H1 (cell line): Measurements from ENCODE around the gene AQP6. TPM values are rescaled to one million over a fixed set of nuclear protein-coding genes. Genes with fewer than 3 reads are reported as not detected.

Experiments used
- ATF2 ChIP-seq: IDR thresholded peaks from 2 replicates; pipeline ENCODE4 v1.6.1; 2012; ENCODE audit warnings: low read length, inconsistent platforms
- ATF3 ChIP-seq: IDR thresholded peaks from 2 replicates; pipeline ENCODE4 v1.6.1; 2011; ENCODE audit warnings: low read depth, mild to moderate bottlenecking, low read length; ENCODE audit not compliant: insufficient read depth
- SAP30 ChIP-seq: fragments of 300-600 bp; sonication (generic); IDR thresholded peaks from 2 replicates; pipeline ENCODE4 v1.7.1; 2012; ENCODE audit warnings: low read length, moderate library complexity, mild to moderate bottlenecking, inconsistent platforms; ENCODE audit not compliant: insufficient read depth, insufficient replicate concordance
- polyA plus RNA-seq, 7 experiments: library from polyadenylated mRNA; depleted of rRNA in 3 of 7; stranded (reverse) in 5 of 7; unstranded in 2 of 7; fragments of >200 nt in 5 of 7; fragments of 200-250 nt in 2 of 7; gene quantifications; 1 replicate in 5 of 7; 2 replicates in 1 of 7; 4 replicates in 1 of 7; pipeline versions ENCODE4 v1.2.1 to v1.2.3, GENCODE V29; 2011 to 2013; ENCODE audit warnings: missing spikeins in 2 of 7, mixed read lengths in 2 of 7
- total RNA-seq: library from RNA; stranded (reverse); fragmentation: NEBNext Ultra II Directional; extraction: Animal tissue kit (Norgen Biotek cat#: 25700); gene quantifications from 2 replicates; pipeline ENCODE4 v1.2.1, GENCODE V29; 2021

AQP6 gene
- total and polyA plus RNA-seq, 2 of the 8 experiments (the other 6 are each of a cell fraction or from before 2014, with no cell fraction given), result 0.03 to 0.17 TPM

- no peak for TF ChIP-seq ATF3
- TF ChIP-seq ATF2, result no peak
- no peak for TF ChIP-seq SAP30
These were observed 1.5 kb downstream of the AQP6 start (continued) for GRCh38 chr12:49974231-49974675.
